Smooth muscle cell (in vitro differentiated cells): ENCODE results near the gene COMT. TPM values are rescaled to one million over a fixed set of nuclear protein-coding genes. Genes with fewer than 3 reads are reported as not detected.

Experiments used
- DNase-seq: peaks from one replicate; lab custom pipeline; 2025; ENCODE audit not compliant: unreplicated experiment; lab: John Stamatoyannopoulos, UW
- H2AFZ ChIP-seq: fragments of 200-600 bp; sonication (generic); 2 replicates; pipeline ENCODE4 v1.6.0; 2016; ENCODE audit warnings: antibody characterized with exemption, low read depth, mild to moderate bottlenecking
- H3F3A ChIP-seq: fragments of 200-600 bp; sonication (generic); 2 replicates; pipeline ENCODE4 v1.6.0; 2017; ENCODE audit warnings: antibody characterized with exemption, low read depth
- H3K27ac ChIP-seq: fragments of 200-600 bp; sonication (generic); 2 replicates; pipeline ENCODE4 v1.5.1; 2016; ENCODE audit warnings: low read depth, mild to moderate bottlenecking
- H3K27me3 ChIP-seq: fragments of 200-600 bp; sonication (generic); 2 replicates; pipeline ENCODE4 v1.6.1; 2016; ENCODE audit warnings: low read depth, mild to moderate bottlenecking
- H3K36me3 ChIP-seq: fragments of 200-600 bp; sonication (generic); 2 replicates; pipeline ENCODE4 v1.5.1; 2016; ENCODE audit warnings: low read depth
- H3K4me1 ChIP-seq: fragments of 200-600 bp; sonication (generic); 2 replicates; pipeline ENCODE4 v1.5.1; 2016; ENCODE audit warnings: low read depth
- H3K4me2 ChIP-seq: fragments of 200-600 bp; sonication (generic); 2 replicates; pipeline ENCODE4 v1.6.0; 2016; ENCODE audit warnings: mild to moderate bottlenecking
- H3K4me3 ChIP-seq: fragments of 200-600 bp; sonication (generic); 2 replicates; pipeline ENCODE4 v1.5.1; 2016; ENCODE audit warnings: mild to moderate bottlenecking
- H3K79me2 ChIP-seq: fragments of 200-600 bp; sonication (generic); 2 replicates; pipeline ENCODE4 v1.6.0; 2016; ENCODE audit warnings: low read depth, mild to moderate bottlenecking
- H3K9ac ChIP-seq: fragments of 200-600 bp; sonication (generic); 2 replicates; pipeline ENCODE4 v1.6.0; 2016; ENCODE audit warnings: low read depth
- H3K9me3 ChIP-seq: fragments of 200-600 bp; sonication (generic); replicated peaks from 2 replicates; pipeline ENCODE4 v1.5.1; 2016; ENCODE audit warnings: low read depth
- H4K20me1 ChIP-seq: fragments of 200-600 bp; sonication (generic); 2 replicates; pipeline ENCODE4 v1.6.0; 2016; ENCODE audit warnings: low read depth
- CTCF ChIP-seq: fragments of 200-600 bp; sonication (generic); IDR thresholded peaks from 2 replicates; pipeline ENCODE4 v1.5.1; 2017; ENCODE audit warnings: borderline replicate concordance, mild to moderate bottlenecking, antibody characterized with exemption; ENCODE audit not compliant: insufficient read depth, poor library complexity, severe bottlenecking
- WGBS: methylation state at CpG from one replicate; pipeline ENCODE4 v1.1.7; 2016; ENCODE audit warnings: low lambda C conversion rate; 5-methylcytosine and 5-hydroxymethylcytosine counted together
- polyA plus RNA-seq: library from polyadenylated mRNA; unstranded; fragments of >200 nt; fragmentation: Nextera tagmentation; extraction: Ambion mirVana; gene quantifications from 2 replicates; pipeline ENCODE4 v1.2.1, GENCODE V29; 2016
- total RNA-seq: library from RNA; depleted of rRNA; stranded (reverse); fragments of >200 nt; gene quantifications from 2 replicates; pipeline ENCODE4 v1.2.3, GENCODE V29; 2014

The COMT gene
- total and polyA plus RNA-seq, 2 experiments from 2014 or later: 4.1 to 6.2 TPM

DNA sequence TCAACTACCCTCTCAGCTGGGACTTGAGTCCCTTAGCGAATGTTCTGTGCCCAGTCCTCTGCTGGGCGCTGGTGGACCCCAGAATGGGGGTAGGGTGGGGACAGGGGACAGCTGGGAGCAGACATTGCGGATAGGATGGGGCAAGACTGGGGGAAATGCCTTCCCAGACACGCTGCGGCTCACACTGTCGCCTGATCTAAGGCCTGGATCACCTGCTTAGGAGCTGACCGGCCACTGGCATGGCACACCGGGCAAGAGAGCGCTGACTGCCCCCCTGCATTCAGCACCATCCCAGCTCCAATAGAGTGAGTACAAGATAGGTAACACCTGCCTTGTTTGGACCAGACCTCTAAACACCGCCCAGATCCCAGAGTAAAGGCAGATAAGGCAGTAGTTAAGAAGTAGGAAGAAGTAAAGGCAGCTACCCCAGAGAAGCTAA lies 73.6 kb downstream of the COMT start:
- Histone ChIP-seq H4K20me1 (no peaks in the 10 kb centered on the region), H3K36me3 (no peaks in the 10 kb centered on the region), H3K9ac (no peak overlapping the region), H3F3A (no peaks in the 10 kb centered on the region), H3K9me3 (no peaks in the 10 kb centered on the region), H2AFZ (no peak overlapping the region), H3K4me3 (no peak overlapping the region), H3K4me2 (no peak overlapping the region), H3K27ac (no peak overlapping the region), H3K27me3 (peaks cover 41% of the 10 kb centered on the region), H3K4me1 (peaks cover 5% of the 10 kb centered on the region), H3K79me2 (no peaks in the 10 kb centered on the region)
- no peak for TF ChIP-seq CTCF
- DNase-seq: no peak
- WGBS: 95% methylated on average over 9 of the region's 10 CpGs

- peaks cover 41% of the 10 kb centered on the region for H3K27me3 ChIP-seq
- no peaks in the 10 kb centered on the region for H3K79me2 ChIP-seq
- peak overlapping the region; percentile 82 for H2AFZ ChIP-seq
- no peak for DNase-seq
- H3K27ac ChIP-seq: no peak overlapping the region
- no peaks in the 10 kb centered on the region for H4K20me1 ChIP-seq
- TF ChIP-seq CTCF: no peak
- WGBS: 2% methylated on average over 38 of the region's 101 CpGs
- H3K9me3 ChIP-seq: no peaks in the 10 kb centered on the region
- H3K4me3 ChIP-seq: peak overlapping the region; percentile 69
- H3K9ac ChIP-seq: no peak overlapping the region
- no peaks in the 10 kb centered on the region for H3F3A ChIP-seq
- H3K4me1 ChIP-seq: peaks cover 5% of the 10 kb centered on the region
- H3K36me3 ChIP-seq: no peaks in the 10 kb centered on the region
- peak overlapping the region; percentile 99 for H3K4me2 ChIP-seq
Measured at GRCh38 chr22:20015971-20016733, 74.6 kb downstream of the COMT start.

GRCh38 chr22:20016734-20017621 lies 75.4 kb downstream of the COMT start, which contains the start of gene ARVCF:
ARVCF (minus strand) TSS chr22:20016823; CDS start chr22:19990794, 26,029 bp downstream.
- no peak for TF ChIP-seq CTCF
- no peak within 1 kb of the TSS for H3K27ac ChIP-seq
- H3K9me3 ChIP-seq: no peaks in the 10 kb centered on the region
- H3K9ac ChIP-seq: no peak within 1 kb of the TSS
- peak within 1 kb of the TSS; percentile 69 for H3K4me3 ChIP-seq
- H3K79me2 ChIP-seq: no peaks in the 10 kb centered on the region
- peak within 1 kb of the TSS; percentile 99 for H3K4me2 ChIP-seq
- peaks cover 8% of the 10 kb centered on the region for H3K4me1 ChIP-seq
- peak within 1 kb of the TSS; percentile 82 for H2AFZ ChIP-seq
- peaks cover 2% of the 10 kb centered on the region for H4K20me1 ChIP-seq
- DNase-seq: peak; percentile 60
- no peaks in the 10 kb centered on the region for H3F3A ChIP-seq
- WGBS: 2% methylated on average over 72 of the region's 79 CpGs
- H3K27me3 ChIP-seq: peaks cover 41% of the 10 kb centered on the region
- no peaks in the 10 kb centered on the region for H3K36me3 ChIP-seq
